HG02852 (cell line): ENCODE results near the gene PSTPIP1.
A peak's percentile ranks its signal among the peaks of the same experiment; 100 is the strongest.

Experiments used
- ATAC-seq: cut with Tn5 transposase; IDR thresholded peaks from one replicate; pipeline ENCODE4 v1.9.1; 2021; ENCODE audit warnings: mild to moderate bottlenecking, moderate library complexity; ENCODE audit not compliant: unreplicated experiment

PSTPIP1 gene

GRCh38 chr15:77028451-77029165, 33.7 kb downstream of the PSTPIP1 start:
- no peak for ATAC-seq

- no peak for ATAC-seq
These were observed 34.5 kb downstream of the PSTPIP1 start for GRCh38 chr15:77029166-77030047.

- ATAC-seq = no peak
These were observed 35.4 kb downstream of the PSTPIP1 start for GRCh38 chr15:77030048-77030927.

- no peak for ATAC-seq
These were observed 36.0 kb downstream of the PSTPIP1 start for GRCh38 chr15:77030928-77031375.

GRCh38 chr15:77031376-77032050, 36.6 kb downstream of the PSTPIP1 start:
- ATAC-seq = peak; percentile 47

- ATAC-seq = no peak
These were observed 37.2 kb downstream of the PSTPIP1 start for GRCh38 chr15:77032052-77032646.

- ATAC-seq = no peak
These were observed 37.9 kb downstream of the PSTPIP1 start for GRCh38 chr15:77032647-77033416.

GRCh38 chr15:77033417-77033728, 38.4 kb downstream of the PSTPIP1 start:
- ATAC-seq = no peak

GRCh38 chr15:77033729-77034671, 39.1 kb downstream of the PSTPIP1 start:
- ATAC-seq = no peak

- ATAC-seq = no peak
These were observed 40.0 kb downstream of the PSTPIP1 start for GRCh38 chr15:77034695-77035489.

- ATAC-seq = no peak
These were observed 40.7 kb downstream of the PSTPIP1 start for GRCh38 chr15:77035584-77035983.

GRCh38 chr15:77035999-77036471, 41.1 kb downstream of the PSTPIP1 start:
- no peak for ATAC-seq

GRCh38 chr15:77036537-77037387, 41.8 kb downstream of the PSTPIP1 start:
- no peak for ATAC-seq

- ATAC-seq = no peak
These were observed 42.7 kb downstream of the PSTPIP1 start for GRCh38 chr15:77037388-77038209.

GRCh38 chr15:77038312-77039216, 43.6 kb downstream of the PSTPIP1 start:
- ATAC-seq = no peak
